Osteocyte (in vitro differentiated cells): Measurements from ENCODE around the gene FRMD6. TPM values are rescaled to one million over a fixed set of nuclear protein-coding genes. Genes with fewer than 3 reads are reported as not detected.
A peak's percentile ranks its signal among the peaks of the same experiment; 100 is the strongest.

Experiments used
- DNase-seq: peaks from one replicate; pipeline ENCODE4 v3.0.0; 2021; ENCODE audit warnings: mixed read lengths; ENCODE audit not compliant: unreplicated experiment; ENCODE audit errors: extremely low spot score
- H3K27ac Mint-ChIP-seq: one replicate; pipeline ENCODE4 v1.8.0; 2021; ENCODE audit warnings: mild to moderate bottlenecking, mixed read lengths; ENCODE audit not compliant: unreplicated experiment
- H3K27me3 Mint-ChIP-seq: one replicate; pipeline ENCODE4 v1.8.0; 2021; ENCODE audit warnings: mixed read lengths; ENCODE audit not compliant: unreplicated experiment
- H3K36me3 Mint-ChIP-seq: one replicate; pipeline ENCODE4 v1.8.0; 2021; ENCODE audit warnings: mixed read lengths; ENCODE audit not compliant: unreplicated experiment
- H3K4me1 Mint-ChIP-seq: one replicate; pipeline ENCODE4 v1.8.0; 2021; ENCODE audit warnings: mixed read lengths; ENCODE audit not compliant: unreplicated experiment
- H3K4me3 Mint-ChIP-seq: one replicate; pipeline ENCODE4 v1.8.0; 2021; ENCODE audit warnings: mild to moderate bottlenecking, moderate library complexity, mixed read lengths; ENCODE audit not compliant: unreplicated experiment
- H3K9me3 Mint-ChIP-seq: one replicate; pipeline ENCODE4 v1.8.0; 2021; ENCODE audit warnings: mixed read lengths; ENCODE audit not compliant: unreplicated experiment
- CTCF ChIP-seq: fragments of 200-600 bp; sonication (generic); IDR thresholded peaks from 2 replicates; pipeline ENCODE4 v1.5.0; 2021; ENCODE audit warnings: antibody characterized with exemption, mild to moderate bottlenecking, moderate library complexity
- total RNA-seq: library from RNA; stranded (reverse); gene quantifications from 2 replicates; pipeline ENCODE4 v1.2.1, GENCODE V29; 2021

The FRMD6 gene
- total RNA-seq, 1 donor from 2014 or later: 124 TPM

DNA sequence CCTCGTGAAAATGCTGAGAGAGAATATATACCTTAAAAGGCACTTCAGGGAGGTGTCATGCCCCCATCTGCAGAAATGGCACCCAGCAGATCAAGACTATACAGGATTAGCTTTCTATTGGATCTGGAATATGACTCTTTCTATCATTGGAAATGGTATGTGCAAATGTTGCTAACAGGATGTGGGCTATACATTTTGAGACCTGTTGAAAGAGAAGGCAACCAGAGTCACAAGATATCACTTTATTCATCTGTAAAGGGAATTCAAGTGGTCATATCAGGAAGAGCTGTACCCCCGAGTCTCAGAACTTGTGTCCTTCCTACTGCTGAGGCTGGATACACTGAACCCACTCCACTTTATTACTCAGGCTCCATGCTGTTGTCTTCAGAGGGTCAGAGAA, 46.1 kb upstream of the FRMD6 start:
- Mint-ChIP-seq H3K9me3 (no peaks in the 10 kb centered on the region), H3K27me3 (no peaks in the 10 kb centered on the region), H3K27ac (no peak overlapping the region), H3K36me3 (no peaks in the 10 kb centered on the region), H3K4me3 (no peak overlapping the region), H3K4me1 (peaks cover 48% of the 10 kb centered on the region)
- no peak for DNase-seq
- TF ChIP-seq CTCF: no peak

GRCh38 chr14:51607711-51608110, 44.0 kb upstream of the FRMD6 start:
- H3K4me3 Mint-ChIP-seq: peak overlapping the region; percentile 19
- TF ChIP-seq CTCF: no peak
- DNase-seq: no peak
- no peaks in the 10 kb centered on the region for H3K36me3 Mint-ChIP-seq
- peaks cover 45% of the 10 kb centered on the region for H3K4me1 Mint-ChIP-seq
- H3K27me3 Mint-ChIP-seq: no peaks in the 10 kb centered on the region
- H3K9me3 Mint-ChIP-seq: no peaks in the 10 kb centered on the region
- H3K27ac Mint-ChIP-seq: peak overlapping the region; percentile 64

DNA sequence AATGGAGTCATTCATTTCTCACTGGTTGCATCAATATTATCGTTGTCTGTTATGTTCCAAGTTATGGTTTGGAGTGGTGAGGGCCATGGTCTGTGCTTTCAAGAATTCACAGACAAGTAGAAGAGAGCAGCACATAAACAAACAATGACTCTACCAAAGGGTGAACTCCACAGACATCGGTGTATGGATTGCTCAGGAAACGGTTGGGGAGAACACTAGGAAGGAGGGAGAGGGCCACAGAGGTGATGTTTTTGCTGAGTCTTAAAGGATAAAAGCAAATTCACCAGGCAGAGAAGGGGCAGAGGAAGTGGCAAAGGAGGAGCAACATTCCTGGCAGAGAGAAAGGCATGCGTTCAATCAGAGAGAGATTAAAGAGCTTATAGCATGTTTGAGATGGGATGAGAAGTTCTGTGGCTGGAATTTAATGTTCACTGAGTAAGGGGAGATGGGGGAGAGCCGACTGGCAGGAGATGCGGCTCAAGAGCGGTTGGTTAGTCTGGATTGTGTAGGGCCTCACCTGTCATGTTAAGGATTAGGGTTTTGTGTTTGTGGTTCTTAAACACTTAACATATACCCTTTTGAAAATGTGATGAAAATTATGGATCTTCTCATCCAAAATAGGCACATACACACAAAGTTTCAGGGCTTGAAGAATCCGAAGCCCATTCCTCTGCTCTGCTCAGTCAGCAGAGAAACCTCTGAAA, 42.3 kb upstream of the FRMD6 start:
- Mint-ChIP-seq H3K4me3 (no peak overlapping the region), H3K36me3 (no peaks in the 10 kb centered on the region), H3K4me1 (peaks cover 34% of the 10 kb centered on the region), H3K27ac (peak overlapping the region; percentile 6), H3K9me3 (no peaks in the 10 kb centered on the region), H3K27me3 (no peaks in the 10 kb centered on the region)
- TF ChIP-seq CTCF: no peak
- DNase-seq: no peak

GRCh38 chr14:51609955-51610283, 41.8 kb upstream of the FRMD6 start:
- DNase-seq: no peak
- H3K9me3 Mint-ChIP-seq: no peaks in the 10 kb centered on the region

GRCh38 chr14:51610771-51611170, 40.9 kb upstream of the FRMD6 start:
- Mint-ChIP-seq H3K27ac (no peak overlapping the region), H3K36me3 (no peaks in the 10 kb centered on the region), H3K9me3 (no peaks in the 10 kb centered on the region), H3K4me3 (no peak overlapping the region), H3K27me3 (no peaks in the 10 kb centered on the region), H3K4me1 (peaks cover 33% of the 10 kb centered on the region)
- TF ChIP-seq CTCF: no peak
- no peak for DNase-seq

More at GRCh38 chr14:51609955-51610283, 41.8 kb upstream of the FRMD6 start:
- TF ChIP-seq CTCF: no peak
- Mint-ChIP-seq H3K36me3 (no peaks in the 10 kb centered on the region), H3K27ac (no peak overlapping the region), H3K4me1 (peaks cover 33% of the 10 kb centered on the region), H3K27me3 (no peaks in the 10 kb centered on the region), H3K4me3 (no peak overlapping the region)
